Coronary artery (tissue), 2 donors: Measurements from ENCODE around the gene MAPKAP1.

Source experiments
- DNase-seq: peaks from one replicate; pipeline ENCODE4 v3.0.0-alpha.2; 2017; ENCODE audit warnings: low spot score
- H3K27ac ChIP-seq, 2 donors: fragments of 200-600 bp; sonication (generic); one replicate each; pipeline ENCODE4 v1.5.1; 2016 to 2019
- H3K4me3 ChIP-seq: fragments of 200-600 bp; sonication (generic); 2 replicates; pipeline ENCODE4 v1.5.1; 2016; ENCODE audit warnings: mild to moderate bottlenecking, moderate library complexity
- CTCF ChIP-seq: fragments of 200-600 bp; sonication (generic); IDR thresholded peaks from one replicate; pipeline ENCODE4 v1.5.1; 2019; ENCODE audit warnings: antibody characterized with exemption

The MAPKAP1 gene

GRCh38 chr9:125510980-125511379 lies 196.0 kb downstream of the MAPKAP1 start:
- no peak overlapping the region for H3K27ac ChIP-seq
- DNase-seq, result no peak
- TF ChIP-seq CTCF, result no peak
- no peak overlapping the region for H3K4me3 ChIP-seq

GRCh38 chr9:125509476-125509875 lies 197.5 kb downstream of the MAPKAP1 start:
- no peak for TF ChIP-seq CTCF
- no peak for DNase-seq
- Histone ChIP-seq H3K4me3 (no peak overlapping the region), H3K27ac (no peak overlapping the region)

- no peak overlapping the region for H3K4me3 ChIP-seq
- H3K27ac ChIP-seq, result no peak overlapping the region
- no peak for TF ChIP-seq CTCF
- no peak for DNase-seq
Observed at GRCh38 chr9:125508249-125508648, 198.8 kb downstream of the MAPKAP1 start.

- Histone ChIP-seq H3K4me3 (no peak overlapping the region), H3K27ac (no peak overlapping the region)
- no peak for DNase-seq
- no peak for TF ChIP-seq CTCF
Observed at GRCh38 chr9:125507226-125507625, 199.8 kb downstream of the MAPKAP1 start.

GRCh38 chr9:125505988-125506438 lies 201.0 kb downstream of the MAPKAP1 start:
- Histone ChIP-seq H3K27ac (no peak overlapping the region), H3K4me3 (no peak overlapping the region)
- no peak for DNase-seq
- no peak for TF ChIP-seq CTCF

- TF ChIP-seq CTCF, result no peak
- Histone ChIP-seq H3K27ac (no peak overlapping the region), H3K4me3 (no peak overlapping the region)
- DNase-seq, result no peak
Observed at GRCh38 chr9:125504616-125505015, 202.4 kb downstream of the MAPKAP1 start.

GRCh38 chr9:125497906-125498305 lies 209.1 kb downstream of the MAPKAP1 start:
- no peak for DNase-seq
- Histone ChIP-seq H3K27ac (no peak overlapping the region), H3K4me3 (no peak overlapping the region)
- TF ChIP-seq CTCF, result no peak
